ENCODE measurements around the gene GGTLC3. TPM values are rescaled to one million over a fixed set of nuclear protein-coding genes. Genes with fewer than 3 reads are reported as not detected.

Gene GGTLC3
- total RNA-seq, 1 donor from 2014 or later: not detected

Other genes with a start within 250 kb of the GGTLC3 start
- 2.2 and 3.3 TPM in 2 replicates for gene TMEM191B, start 9.6 kb upstream of the GGTLC3 start, total RNA-seq
- gene RIMBP3, start 93.8 kb upstream of the GGTLC3 start, total RNA-seq: 1.6 and 1.9 TPM in 2 replicates

Measured in progenitor cell of endocrine pancreas (in vitro differentiated cells).